Islet precursor cell (in vitro differentiated cells): Measurements from ENCODE around the gene EPC1.
"Not testable (repeated sequence)": the region's sequence is repeated elsewhere in the genome, so short reads cannot be mapped to it uniquely, and the experiment has no call there.

Experiments
- DNase-seq: peaks from one replicate; pipeline ENCODE4 v3.0.0-alpha.2; 2018

EPC1 gene

GRCh38 chr10:32346551-32347362, at the start of gene EPC1:
EPC1 (minus strand) TSS chr10:32347158; CDS start chr10:32346915, 243 bp downstream.
- peak; percentile 91 for DNase-seq

GRCh38 chr10:32393911-32394310, 47.0 kb upstream of the EPC1 start:
- DNase-seq, result no peak

GRCh38 chr10:32392284-32392683, 45.3 kb upstream of the EPC1 start:
- not testable (repeated sequence) for DNase-seq

- DNase-seq, result no peak
Measured at GRCh38 chr10:32390193-32390592, 43.2 kb upstream of the EPC1 start.

- DNase-seq, result no peak
Measured at GRCh38 chr10:32388258-32389027, 41.5 kb upstream of the EPC1 start.

- no peak for DNase-seq
Measured at GRCh38 chr10:32386623-32387260, 39.8 kb upstream of the EPC1 start.

- DNase-seq, result no peak
Measured at GRCh38 chr10:32384171-32384570, 37.2 kb upstream of the EPC1 start.

GRCh38 chr10:32381165-32381564, 34.2 kb upstream of the EPC1 start:
- no peak for DNase-seq

- DNase-seq, result no peak
Measured at GRCh38 chr10:32379950-32380551, 33.1 kb upstream of the EPC1 start.

- no peak for DNase-seq
Measured at GRCh38 chr10:32379318-32379949, 32.5 kb upstream of the EPC1 start.

GRCh38 chr10:32378363-32379317, 31.7 kb upstream of the EPC1 start:
- peak; percentile 96 for DNase-seq

GRCh38 chr10:32377458-32378259, 30.7 kb upstream of the EPC1 start:
- DNase-seq, result no peak

- no peak for DNase-seq
Measured at GRCh38 chr10:32376771-32377170, 29.8 kb upstream of the EPC1 start.

- DNase-seq, result no peak
Measured at GRCh38 chr10:32376097-32376496, 29.1 kb upstream of the EPC1 start.

GRCh38 chr10:32375631-32376030, 28.7 kb upstream of the EPC1 start:
- no peak for DNase-seq

GRCh38 chr10:32374605-32375004, 27.6 kb upstream of the EPC1 start:
- DNase-seq, result no peak

GRCh38 chr10:32373496-32373895, 26.5 kb upstream of the EPC1 start:
- no peak for DNase-seq

GRCh38 chr10:32373031-32373430, 26.1 kb upstream of the EPC1 start:
- DNase-seq, result no peak

GRCh38 chr10:32372000-32372875, 25.3 kb upstream of the EPC1 start:
- DNase-seq, result no peak

- DNase-seq, result no peak
Measured at GRCh38 chr10:32371101-32371500, 24.1 kb upstream of the EPC1 start.
